ENCODE measurements around the gene MLN.

Gene MLN

DNA sequence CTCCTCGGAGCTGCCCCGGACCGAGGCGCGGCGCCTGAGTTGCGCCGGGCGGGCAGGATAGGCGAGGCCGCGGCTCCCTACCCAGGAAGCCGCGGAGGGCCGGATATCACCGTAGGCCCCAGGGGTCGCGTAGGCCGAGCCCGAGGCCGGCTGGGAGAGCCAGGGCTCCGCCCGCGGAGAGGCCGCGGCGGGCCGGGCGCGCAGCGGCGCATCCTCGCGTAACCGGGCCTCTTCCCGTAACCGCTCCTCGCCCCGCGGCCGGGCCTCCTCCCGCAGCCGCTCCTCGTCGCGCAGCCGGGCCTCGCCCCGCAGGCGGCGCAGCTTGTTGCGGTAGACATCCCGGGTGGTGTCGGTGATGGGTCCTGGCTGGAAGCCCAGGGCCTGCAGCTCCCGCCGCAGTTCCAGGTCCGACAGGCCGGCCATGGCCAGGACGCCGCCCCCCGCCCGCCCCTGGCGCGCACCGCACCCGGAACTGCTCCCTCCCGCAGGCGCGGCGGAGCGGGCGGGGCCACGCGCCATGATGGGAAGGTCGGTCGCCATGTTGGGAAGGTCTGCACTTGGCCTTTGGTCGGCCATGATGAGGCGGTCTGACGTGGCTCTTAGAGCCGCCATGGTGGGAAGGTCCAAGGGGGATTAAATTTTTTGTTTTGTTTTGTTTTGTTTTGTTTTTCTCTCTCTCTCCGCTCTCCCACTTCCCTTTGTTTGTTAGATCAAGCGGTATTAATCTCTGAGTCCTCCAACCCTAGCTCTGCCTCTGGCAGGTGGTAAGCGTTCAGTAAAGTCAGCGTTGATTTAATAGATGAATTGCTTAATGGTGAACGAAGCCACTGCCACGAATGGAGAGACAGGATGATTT, 14.9 kb downstream of the MLN start, which contains the start of gene LEMD2:
TSS of gene LEMD2 (minus strand) at position 437 of the 856 bp plus-strand sequence. CDS start at position 423, 14 bp downstream.
- peak; percentile 40 to 91 for DNase-seq

DNA sequence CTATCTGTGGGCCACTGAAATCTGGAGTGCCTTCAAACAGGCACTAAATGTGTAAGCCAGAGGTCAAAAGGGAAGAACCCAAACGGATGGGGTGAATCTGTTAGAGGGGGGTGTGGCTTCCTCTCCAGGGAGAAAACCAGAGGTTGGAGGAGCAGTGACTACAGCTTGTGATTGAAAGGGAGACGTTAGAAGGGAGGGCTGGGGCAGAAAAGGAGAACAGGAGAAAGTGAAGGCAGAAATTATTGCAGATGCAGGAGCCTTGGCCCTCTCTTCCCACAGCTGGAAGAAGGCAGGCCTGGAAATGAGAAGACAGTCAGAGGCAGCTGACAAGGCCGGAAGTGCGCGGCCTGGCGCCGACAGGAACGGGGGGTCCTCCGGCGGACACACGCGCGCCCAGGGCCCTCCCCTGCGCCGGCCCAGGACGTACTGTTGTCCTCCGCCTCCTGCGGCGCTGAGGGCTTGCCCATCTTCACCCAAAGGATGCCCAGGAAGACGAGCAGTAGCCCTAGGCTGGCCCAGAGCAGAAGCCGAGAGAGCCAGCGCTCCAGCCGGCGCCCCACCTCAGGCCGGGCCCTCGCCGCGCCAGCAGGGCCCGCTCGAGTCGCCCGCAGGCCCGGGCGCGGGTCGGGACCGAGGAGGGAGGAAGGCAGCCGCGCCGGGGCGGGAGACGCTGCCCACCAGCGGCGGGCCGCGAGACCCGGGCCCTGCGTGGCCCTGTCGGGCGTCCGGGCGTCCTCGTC, 15.7 kb downstream of the MLN start:
- peak in 1 of 2 experiments; percentile 67 for DNase-seq

- DNase-seq = no peak
These were observed 16.4 kb downstream of the MLN start for GRCh38 chr6:33787346-33787953.

- no peak for DNase-seq
These were observed 17.1 kb downstream of the MLN start for GRCh38 chr6:33786736-33787135.

DNA sequence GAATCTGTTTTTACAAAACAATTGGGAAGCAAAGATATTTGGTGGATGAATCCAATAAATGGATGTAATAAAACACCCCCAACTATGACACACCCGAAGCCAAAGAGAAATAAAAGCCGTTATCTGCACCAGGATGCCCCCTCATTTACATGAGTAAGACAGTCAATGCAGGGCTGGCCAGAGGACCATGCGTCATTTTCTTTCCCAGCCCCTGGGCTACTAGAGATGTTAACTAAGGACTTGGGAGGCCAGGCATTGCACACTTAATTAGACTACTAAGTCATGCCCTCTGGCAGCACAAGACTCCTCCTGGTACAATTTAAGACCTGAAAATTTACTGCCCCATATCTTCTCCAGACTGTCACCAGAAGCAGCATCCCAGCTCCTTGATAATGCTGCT, 18.0 kb downstream of the MLN start:
- DNase-seq = no peak

- DNase-seq = no peak
These were observed 19.0 kb downstream of the MLN start for GRCh38 chr6:33784787-33785186.

DNA sequence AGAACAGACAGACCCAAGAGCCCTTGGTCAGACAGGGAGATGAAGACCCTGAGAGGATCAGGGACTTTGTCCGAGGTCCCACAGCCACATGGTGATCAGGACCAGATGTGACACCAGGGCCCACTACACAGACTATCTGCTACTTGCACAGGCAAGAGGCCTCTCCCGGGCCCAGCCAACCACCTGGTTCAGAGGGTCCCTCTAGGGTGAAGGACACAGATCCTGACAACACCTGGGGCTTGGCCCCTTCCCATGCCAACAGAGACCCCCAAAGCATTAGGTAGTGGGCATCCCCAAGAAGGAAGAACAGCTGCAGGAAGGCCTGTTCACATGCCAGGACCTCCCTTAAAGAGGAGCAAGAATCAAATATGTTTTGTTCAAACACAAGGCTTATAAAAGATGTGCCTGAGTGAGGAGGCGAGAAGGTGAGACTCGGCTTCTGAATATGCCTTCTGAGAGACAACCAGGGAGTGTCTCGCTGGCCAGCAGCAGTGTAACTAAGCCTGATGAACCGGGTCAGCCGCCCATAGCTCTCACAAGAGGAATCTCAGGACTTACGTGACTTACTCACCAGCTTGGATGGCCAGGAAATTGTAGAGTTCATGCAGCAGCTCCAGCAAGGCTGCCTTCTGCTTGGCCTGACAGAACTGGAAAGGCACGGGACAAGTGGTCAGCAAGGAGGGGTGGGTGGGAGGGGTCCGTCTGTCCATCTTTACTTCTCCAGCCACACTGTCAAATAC, 19.9 kb downstream of the MLN start:
- DNase-seq = no peak

DNA sequence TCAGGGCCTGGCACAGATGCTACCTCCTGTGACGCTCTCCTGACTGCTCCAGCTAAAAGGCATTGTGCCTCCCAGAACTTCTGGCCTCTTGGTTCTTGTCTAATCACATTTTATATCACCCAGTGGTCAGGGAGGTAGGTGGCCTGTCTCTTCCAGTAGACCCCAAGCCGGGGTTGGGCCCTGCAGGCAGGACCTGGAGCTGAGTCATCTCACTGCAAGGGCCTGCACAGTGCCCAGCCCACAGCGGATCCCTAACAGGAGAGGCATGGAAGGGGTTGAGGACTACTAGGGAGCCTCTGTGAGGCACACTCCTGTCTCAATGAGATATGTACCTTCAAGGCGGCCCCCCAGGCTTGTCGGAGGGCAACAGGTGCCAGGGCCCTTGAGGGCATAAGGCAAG, 21.2 kb downstream of the MLN start:
- no peak for DNase-seq

GRCh38 chr6:33781131-33781975, 22.4 kb downstream of the MLN start:
- no peak for DNase-seq

DNA sequence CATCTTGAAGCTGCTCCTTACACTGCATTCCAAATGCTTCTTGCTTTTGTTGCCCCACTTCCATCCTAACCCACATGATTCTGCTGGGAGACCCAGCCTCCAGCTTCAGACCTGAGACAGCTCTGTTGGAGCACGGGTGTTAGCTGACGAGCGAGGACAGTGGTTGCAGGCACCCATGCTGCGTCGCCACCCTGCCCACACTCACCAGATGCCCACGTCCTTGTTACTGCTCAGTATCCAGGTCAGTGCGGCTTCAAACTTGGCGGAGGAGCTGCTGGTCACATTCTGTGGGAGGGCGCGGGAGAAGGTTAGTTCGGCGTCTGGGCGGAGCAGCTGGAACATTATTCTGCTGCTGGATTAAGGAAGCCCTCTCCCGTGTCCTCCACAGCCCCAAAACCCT, 23.9 kb downstream of the MLN start:
- no peak for DNase-seq

DNA sequence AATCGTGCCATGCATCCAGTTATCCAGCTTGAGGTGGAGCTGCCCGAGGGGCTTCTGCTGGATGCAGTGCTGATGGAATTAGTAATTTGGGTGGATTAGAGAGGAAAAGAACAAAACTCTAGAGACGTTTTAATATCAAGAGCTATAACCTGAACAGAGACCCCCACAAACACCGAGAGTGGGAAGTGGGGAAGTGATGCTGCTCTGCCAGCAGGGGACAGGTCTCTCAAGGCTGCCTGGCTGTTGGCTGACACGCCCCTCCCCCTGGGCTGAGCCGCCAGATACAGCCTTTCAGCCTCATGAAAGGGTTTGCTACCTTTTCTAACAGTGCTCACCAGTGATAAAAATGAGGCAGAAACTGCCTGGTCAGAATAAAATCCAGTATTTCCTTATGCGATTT, 24.5 kb downstream of the MLN start:
- DNase-seq = no peak

DNA sequence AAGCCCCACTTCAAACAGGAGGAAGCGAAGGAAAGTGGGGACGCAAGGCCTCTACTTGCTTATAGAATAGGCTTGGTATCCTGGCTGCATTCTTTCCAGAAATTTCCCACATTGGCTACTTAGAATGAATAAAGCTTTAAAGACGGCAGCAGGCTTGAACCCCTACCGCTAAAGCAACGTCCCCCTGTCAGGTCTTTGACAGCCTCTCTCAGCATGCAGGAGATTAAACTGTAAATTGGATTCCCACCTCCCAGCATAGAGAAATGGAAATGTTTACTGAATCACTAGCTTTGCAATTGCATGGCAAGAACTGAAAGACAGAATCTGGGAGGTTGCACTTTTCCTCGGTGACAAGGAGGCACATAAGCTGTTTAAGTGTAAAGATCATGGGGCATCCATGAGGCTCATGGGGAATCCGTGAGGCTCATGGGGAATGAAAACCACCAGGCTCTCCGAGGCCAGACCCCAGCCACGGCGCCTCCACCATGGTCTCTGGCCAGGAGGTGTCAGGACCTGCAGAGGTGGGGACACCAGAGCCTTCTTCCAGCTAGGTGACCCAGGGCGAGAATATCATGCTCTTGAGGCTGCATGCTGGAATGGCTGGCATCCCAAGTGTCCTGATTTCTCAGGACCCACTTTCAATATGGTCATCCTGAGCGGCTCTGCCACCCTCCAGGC, 25.2 kb downstream of the MLN start:
- DNase-seq = no peak

GRCh38 chr6:33777398-33778388, 26.1 kb downstream of the MLN start:
- DNase-seq = no peak

DNA sequence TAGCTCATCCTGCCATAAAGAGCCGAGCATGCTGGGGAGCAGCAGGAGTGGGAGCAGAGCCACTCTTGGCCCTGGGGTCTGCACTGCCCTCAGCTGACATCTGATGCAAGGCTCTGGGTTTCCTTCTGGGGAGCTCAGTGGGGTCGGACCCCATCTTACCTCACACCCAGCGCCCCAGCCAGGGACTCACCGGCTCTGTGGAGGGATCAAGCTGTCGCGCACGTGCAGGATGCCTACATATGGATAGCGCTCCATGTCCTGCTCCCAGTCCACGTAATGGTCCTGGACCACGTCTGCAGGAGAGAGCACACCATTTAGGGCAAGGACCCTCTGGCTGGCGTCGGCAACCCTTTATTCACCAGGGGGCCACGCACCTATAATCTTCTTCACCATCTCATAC, 27.0 kb downstream of the MLN start:
- no peak for DNase-seq

GRCh38 chr6:33776186-33776585, 27.6 kb downstream of the MLN start:
- no peak for DNase-seq

DNA sequence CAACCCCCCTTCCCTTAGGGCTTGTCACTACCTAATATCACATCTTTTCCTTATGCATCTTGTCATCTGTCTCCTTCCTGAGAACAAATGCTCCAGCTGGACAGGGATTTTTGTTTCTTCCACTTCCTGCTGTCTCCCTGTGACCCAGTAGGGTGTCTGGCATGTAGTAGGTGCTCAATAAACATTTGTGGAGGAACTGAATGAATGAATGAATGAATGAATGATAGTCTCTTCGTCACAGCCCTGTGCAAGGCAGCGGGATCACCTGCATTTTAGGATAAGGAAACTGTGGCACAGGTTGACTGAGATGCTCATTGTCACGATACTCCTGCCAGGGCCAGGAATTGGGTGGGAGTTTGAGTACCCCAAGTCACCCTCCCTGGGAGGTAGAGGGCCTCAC, 29.0 kb downstream of the MLN start:
- no peak for DNase-seq

DNA sequence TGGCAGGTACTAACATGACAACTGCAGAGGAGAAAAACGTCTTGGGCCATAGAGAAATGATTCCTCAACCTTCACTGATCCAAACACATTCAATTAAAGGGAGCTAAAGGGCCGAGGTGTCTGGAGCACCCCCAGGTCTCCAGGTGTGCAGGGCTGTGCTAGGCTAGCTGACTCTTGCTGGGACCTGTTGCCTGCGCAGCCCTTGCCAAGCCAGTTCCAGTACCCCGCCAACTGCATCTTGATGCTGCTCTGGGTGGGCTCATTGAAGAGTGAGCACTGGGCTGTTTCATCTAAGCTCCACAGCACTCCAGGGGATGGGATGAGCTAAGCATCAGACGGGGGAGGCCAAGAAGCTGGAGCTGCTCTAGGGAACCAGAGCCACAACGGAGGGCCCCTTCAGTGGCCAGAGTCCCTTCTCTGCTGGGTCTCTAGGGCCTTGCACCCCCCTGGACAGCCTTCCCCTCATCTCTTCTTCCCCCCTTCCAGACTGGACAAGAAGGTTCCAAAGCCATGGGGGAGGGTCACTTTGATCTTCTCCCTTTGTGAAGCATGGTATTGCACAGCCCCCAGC, 30.8 kb downstream of the MLN start:
- DNase-seq = no peak

- no peak for DNase-seq
These were observed 31.5 kb downstream of the MLN start for GRCh38 chr6:33772082-33772830.
